GM03348 (cell line): ENCODE results near the gene RALB.
A peak's percentile ranks its signal among the peaks of the same experiment; 100 is the strongest.
"Not testable (repeated sequence)": the region's sequence is repeated elsewhere in the genome, so short reads cannot be mapped to it uniquely, and the experiment has no call there.

Experiments used
- DNase-seq: peaks from one replicate; pipeline ENCODE4 v3.0.0; 2012; ENCODE audit warnings: low spot score

The RALB gene

DNA sequence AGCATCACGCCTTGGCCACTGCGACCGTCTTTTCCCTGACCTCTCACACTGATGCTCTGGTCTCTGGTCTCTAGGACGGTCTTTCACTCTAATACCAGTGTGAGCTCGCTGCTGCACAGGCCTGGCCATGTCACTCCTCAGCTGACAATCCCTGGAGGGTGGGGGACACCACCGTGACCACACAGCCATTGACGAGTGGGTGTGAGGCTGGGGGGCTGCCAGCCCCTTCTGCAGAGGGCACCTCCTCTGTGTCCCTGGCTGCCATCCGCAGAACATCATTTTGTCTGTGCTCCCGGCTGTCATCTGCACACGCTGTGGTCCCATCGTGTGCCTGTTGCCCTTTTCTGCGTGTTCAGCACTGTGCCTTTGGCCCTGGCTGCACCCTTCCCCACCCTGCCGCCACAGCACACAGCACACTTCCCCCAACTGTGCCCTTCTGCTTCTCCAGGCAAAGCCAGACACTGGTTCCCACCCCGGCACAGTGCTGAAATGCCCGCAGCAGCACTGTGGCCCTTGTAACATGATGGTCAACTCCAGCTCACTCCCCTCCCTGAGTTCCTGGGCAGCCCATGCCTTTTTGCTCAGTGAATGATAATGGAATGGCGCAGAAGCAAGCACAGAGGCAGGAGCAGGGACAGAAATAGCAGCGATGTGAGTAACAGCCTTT, 62.8 kb downstream of the RALB start:
- DNase-seq = no peak

DNA sequence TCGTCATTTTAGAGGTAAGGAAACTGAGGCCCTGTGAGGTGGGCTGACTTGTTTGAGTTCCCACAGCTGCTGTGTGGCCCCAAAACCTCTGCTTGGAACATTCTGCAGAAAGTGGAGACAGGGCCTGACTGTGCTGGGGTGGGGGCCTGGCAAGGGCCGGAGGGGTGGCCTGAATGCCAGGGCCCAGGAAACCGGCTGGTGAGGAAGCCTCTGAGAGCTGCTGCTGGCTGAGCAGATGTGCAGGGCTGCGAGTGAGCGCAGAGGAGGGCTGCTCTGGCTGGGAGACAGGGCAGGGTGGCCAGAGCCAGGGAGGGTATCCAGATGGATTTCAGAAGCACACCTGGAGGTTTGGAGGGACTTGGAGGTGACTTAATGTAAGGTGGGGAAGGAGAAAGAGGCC, 63.4 kb downstream of the RALB start:
- DNase-seq = no peak

DNA sequence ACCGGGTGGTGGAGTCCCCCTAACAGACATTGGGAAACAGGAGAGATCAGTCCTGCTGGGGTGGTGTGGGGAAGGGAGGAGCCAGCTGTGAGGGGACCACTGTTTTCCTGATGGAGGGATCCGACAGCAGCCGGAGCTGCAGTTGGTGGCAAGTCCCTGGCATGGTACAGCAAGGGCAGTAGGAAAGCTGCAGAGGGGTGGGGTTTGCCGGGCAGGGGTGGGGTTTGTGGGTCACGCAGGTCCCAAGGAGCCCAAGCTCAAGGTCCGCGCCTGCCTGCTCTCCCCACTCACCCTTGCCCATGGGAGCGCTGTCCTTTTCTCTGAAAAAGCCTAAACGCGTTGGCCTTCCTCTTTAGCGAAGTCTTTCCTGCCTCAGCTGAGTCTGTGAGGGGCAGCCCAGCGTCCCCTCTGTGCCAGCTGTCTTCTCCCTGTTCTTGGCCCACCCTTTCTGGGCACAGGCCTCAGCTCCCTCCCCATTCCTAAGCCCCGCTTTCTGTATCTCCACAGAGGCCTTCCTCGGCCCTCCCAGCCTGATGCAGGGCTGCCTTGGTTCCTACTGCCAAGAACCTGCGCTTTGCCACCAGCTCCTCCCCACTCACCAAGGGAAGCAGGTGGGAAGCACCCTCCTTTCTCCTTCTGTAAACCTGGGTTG, 64.0 kb downstream of the RALB start:
- no peak for DNase-seq

DNA sequence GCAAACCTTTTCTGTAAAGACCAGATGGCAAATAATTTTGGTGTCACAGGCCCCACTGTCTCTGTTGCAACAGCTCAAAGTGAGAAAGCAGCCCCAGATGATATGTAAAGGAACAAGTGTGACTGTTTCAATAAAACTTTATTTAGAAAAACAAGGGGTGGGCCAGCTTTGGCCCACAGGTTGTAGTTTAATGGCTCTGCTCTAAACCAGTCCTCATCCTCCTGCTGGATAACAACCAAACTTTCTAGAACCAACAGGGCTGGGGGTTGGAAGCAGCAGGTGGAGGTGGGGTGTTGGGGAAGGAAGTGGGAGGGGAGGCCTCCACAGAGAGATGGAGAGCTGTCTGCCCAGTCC, 64.5 kb downstream of the RALB start:
- no peak for DNase-seq

DNA sequence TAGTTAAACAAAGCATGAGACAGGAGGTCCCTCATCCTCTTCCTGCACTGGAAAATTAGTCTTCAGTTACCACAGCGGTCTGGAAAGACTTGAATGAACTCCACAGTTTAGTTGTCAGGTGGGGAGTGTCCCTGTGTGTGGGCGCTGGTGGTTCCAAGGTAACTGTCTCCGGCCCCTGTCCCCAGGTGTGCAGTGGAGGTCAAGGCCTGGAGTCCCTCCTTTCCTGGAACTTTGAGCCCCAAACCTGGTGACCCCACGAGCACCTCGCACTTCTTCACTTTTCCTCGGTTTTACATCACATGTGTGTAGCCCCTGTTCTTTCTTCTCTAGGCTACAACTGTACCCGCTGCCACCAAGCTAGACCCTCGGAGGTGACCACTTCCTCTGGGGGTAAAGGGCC, 65.3 kb downstream of the RALB start:
- no peak for DNase-seq

DNA sequence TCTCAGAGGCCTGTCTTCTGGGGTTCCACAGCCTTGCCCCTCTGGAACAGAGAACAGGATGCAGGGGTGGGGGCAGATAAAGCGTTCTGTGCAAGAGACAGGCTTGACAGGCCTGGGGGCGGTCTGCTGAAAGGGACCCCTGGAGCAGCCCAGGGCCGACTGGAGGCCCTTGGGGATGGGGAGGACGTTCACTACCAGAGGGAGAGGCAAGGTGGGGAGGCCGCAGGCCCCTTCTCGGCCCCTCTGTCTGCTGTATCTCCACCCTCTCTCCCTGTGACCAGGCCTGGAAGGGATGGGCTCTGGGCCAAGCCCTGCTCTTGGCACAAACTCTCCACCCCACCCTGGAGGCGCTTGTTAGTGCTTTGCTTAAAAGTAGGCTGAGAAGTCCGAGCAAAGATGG, 66.0 kb downstream of the RALB start:
- peak; percentile 47 for DNase-seq

DNA sequence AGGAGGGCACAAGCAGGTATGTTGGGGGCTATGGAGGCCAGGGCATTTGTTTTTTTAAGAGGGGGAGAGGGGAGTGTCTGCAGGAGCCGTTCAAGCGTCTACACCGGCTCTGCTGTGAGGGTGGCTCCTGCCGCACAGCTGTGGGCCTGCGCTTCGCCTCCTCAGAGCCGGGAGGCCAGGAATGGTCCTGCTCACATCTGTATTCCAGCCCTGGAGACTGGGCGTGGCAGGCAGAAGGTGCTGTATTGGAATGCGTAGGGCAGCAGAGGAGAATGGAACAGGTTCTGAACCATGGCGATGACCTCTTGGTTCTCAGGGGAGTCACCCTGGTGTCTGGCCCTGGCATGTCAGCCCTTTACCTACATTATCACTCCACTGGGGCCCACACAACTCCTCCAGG, 66.5 kb downstream of the RALB start:
- no peak for DNase-seq

DNA sequence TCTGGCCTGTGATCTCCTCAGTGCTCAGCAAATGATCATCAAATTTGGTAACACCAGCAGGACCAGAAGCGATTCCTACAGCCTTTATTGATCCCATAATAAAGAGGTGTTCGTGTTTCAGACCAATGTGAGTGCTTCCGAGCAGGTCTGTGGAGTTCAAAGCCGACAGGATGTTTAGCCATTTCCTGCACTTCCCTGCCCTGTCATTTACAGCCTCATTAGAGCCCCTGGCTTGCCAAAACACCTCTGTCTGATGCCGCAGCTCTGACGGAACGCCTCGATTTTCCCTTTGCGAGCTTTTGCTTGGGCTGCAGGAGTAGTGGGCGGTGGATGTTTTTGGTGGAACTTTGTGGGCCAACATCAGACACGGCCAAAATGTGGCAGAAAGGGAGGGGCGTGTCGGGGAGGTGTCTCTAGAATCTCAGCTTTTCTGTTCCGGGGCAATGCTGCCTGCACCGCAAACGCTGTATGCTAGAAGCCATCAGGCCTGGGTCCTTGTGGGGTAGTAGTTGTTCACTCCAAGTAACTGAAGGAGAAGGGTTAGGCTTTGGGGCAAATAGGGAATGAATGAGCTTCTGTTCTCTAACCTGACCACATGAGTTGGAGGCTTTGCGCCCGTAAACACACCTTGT, 67.2 kb downstream of the RALB start:
- no peak for DNase-seq

DNA sequence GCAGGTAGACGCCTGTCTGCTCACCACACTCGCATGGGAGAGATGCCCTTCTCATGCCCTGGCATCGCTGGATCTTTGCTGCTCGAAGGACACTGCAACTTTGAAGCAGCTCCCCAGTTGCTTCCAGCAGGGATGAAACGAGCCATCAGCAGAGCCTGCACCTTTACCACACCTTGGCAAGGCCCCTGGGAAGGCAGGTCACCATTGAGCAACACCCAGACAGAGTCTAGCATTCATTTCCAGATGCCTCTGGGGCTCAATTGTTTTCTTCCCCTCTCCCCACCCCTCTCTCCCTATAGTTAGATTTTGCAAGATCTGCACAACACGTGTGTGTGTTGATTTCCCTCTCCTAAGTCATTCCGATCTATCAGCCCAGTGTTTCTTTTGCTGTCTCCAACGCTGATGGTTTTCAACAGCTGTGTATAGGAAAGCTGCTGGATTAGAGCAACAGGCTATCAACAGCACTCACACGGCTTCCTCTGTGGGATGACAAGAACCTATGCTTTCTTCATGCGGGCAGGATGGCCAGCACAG, 67.7 kb downstream of the RALB start:
- no peak for DNase-seq

DNA sequence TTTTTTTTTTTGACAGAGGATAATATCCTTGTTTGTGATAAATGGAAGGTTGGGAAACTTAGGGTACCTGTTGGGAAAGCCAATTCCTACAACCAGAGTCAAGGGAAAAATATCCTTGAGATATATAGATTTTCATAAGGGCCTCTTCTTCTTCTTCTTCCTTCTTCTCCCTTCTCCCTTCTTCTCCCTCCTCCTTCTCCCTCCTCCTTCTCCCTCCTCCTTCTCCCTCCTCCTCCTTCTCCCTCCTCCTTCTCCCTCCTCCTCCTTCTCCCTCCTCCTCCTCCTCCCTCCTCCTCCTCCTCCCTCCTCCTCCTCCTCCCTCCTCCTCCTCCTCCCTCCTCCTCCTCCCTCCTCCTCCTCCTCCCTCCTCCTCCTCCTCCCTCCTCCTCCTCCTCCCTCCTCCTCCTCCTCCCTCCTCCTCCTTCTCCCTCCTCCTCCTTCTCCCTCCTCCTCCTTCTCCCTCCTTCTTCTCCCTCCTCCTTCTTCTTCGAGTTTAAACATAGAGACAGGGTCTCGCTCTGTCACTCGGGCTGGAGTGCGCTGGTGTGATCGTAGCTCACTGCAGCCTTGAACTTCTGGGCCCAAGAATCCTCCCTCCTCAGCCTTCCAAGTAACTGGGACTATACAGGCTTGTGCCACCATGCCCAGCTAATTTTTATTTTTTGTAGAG, 68.4 kb downstream of the RALB start:
- DNase-seq = not testable (repeated sequence)

DNA sequence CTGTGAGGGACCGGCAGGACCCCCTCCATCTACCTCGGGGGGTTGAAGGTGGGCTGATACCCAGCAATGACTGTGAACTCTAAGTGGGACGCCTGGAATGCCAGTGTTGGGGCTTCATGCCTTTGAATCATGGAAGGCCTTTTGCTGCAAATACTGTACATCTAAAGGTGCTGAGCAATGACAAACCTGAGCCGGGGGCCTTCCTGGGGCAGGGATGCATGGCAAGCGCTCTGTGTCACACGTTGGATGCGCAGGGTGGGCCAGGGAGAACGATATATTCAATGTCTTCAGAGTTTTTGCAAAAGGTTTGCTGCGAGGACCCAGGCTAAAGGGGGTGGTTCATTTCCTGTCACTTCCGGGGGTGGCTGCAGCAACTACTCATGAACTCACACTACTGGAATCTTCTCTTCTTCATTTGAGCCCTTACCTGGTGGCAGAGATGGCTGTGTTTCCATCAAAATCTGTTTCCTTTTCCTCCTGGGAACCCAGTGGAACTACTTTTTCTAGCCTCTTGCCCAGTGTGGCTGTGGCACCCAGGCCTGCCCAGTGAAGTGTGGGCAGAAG, 69.2 kb downstream of the RALB start:
- no peak for DNase-seq

DNA sequence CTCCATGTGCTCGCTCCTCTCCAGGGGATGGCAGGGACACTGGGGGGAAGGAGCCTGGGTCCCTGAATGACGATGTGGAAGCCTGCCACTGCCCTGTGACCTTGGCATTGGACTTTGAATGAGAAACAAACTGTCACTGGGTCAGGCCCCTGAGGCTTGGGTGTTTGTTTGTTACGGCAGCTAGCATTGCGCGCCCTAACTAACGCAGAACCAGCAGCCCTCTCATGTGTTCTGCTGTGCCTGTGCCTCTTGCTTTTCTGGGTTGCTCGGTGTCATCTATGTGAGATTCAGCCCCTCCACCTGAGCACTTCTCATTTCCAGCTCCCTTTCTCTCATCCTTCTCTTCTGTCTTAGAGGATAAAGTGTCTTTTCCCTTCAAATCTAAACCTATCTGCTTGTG, 69.7 kb downstream of the RALB start:
- no peak for DNase-seq

DNA sequence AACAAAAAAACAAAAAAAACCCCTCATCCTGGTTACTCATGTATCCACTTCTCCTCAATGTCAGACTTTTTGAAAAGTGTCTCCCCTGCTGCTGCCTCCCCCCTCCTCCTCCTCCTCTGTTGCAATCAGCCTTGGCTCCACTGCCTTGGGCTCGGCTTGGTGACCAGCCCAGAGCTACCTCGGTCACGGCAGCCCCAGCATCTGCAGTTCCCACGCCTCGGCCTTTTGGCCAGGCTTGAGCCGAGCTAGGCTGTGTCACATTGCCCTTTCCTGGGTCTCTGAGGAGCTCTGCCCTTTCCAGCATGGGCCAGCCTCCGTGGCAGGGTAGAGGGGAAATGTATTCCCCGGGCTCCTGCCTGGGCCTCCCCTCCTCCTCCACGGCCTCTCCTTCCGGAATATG, 70.6 kb downstream of the RALB start:
- peak; percentile 89 for DNase-seq

DNA sequence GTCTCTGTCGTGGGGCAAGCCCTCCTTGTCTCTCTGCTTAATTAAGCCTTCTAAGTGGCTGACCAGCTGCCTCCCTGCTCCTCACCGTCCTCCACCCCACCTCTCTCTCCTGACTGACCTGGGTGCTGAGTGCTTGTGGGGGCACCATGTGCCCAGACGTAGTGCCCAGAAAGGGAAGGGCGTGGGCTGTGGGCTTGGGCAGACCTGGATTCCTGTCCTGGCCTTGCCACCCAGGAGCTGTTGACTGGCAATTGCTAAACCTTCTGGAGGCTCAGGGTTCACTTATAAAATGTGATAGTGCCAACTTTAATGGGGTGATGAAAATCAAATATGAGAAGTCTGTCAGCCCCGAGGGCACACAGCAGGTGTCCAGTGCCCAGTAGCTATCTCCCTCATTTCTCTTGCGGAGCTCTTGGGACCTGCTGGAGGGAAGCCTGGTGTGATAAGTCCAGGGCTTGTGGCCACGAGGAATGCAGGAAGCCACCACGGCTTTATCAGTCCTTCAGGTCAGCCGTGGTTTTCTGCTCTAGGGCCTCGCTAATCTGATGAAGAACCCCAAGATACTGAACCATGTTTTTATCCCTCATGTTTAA, 71.3 kb downstream of the RALB start:
- no peak for DNase-seq

DNA sequence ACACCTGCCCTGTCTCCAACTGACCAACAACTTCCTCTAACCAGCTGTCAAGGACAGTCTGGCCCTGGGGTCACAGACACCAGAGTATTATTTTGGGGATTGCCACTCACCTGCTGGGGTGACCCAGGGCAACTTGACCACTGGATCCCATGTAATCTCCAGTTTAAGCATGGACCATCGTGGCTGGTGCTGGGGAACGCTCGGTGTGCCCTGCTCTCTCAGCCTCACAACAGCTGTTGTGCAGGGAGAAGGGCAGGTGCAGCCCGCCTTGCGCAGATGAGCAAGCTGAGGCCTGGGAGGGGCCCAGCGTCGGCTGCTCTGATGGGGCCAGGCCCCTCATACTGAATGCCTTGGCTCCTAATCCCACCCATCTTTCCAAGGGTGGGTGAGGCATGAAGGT, 72.3 kb downstream of the RALB start:
- no peak for DNase-seq

DNA sequence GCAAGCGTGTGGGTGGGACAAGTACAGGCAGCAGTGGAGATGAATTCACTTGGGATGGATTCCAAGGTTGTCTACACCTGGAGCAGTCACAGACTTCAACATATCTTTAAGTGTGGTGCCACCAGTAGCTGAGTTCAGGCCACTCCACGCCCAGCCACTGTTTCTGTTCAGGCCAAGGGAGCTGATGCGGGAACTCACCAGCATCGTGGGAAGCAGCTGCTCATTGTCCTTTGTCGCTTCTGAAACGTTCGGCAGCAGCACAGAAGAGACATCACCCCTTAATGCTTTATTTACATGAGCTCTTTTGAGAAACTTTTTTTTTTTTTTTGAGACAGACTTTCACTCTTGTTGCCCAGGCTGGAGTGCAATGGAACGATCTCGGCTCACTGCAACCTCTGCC, 73.4 kb downstream of the RALB start:
- no peak for DNase-seq

DNA sequence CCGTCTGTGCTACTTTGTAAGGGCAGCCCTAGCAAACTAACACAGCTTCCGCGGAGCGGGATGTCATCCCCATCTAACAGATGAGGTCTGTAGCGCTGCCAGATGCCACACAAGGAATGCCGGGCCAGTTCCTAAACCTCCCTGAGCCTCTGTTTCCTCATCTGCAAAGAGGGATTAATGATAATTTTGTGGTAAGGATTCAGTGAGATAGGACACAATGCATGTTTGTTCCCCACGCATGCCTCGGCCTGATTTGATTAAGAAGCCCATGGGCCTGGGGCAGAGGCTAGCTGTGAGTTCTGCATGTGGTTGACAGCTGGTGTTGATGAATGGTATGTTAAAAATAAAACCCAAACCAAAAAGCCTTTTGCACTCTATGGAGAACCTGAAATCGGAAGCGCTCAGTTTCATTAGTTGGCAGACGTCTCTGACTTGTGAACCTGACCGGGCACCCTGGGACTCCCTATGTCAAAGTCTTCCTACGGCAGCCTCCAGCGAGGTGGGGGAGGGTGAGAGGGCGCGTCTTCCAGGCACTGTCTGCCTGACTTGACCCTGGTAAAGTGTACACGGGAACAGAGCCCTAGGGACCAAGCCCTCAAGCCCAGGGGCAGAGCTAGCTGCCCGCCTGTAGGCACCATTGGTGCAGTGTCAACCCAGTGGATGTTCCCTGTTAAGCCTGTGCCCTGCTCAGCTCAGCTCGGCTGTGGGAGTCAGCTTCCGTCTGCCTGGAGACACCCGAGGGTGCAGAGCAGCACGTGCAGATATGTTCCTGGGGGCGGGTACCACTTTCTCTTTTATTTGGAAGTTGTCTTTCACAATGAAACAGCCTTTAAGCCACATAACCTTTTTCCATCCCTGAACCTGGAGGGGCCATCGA, 78.5 kb downstream of the RALB start:
- no peak for DNase-seq

DNA sequence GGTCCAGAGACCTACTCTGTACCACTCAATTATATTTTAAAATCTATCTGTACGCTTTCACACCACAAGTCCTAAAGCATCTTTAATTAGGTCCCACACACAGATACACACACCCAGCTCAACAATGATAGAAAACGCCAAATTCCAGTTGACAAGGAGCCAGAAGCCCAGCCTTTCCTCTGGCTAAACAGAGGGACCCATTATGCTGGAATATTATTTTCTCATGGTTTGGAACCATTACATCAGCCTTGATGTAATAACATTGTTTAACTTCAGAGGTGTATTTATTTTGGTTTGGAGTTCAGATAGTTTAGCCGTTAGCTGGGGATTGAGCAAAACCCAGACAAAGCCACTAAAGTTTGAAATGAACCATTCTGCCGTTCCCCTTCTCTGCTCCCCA, 79.3 kb downstream of the RALB start:
- DNase-seq = no peak

DNA sequence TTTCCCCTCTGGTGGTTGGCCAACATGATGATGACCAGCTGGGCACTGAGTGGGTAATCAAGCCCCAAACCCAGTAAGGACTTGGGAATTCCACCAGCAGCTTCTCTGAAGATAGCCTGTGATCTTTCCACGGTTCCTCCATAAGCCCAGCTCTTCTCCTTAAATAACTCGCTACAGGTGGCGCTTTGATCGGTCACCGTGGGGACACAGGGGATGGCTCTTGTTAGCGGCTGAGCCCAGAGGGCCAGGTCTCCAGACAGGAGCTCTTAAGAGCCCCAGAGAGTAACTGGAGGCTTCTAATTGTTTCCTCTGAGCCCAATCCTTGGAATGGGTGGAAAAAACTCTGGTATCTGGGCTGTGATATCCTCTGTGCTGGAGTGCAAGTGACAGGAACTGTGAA, 79.7 kb downstream of the RALB start:
- DNase-seq = no peak

DNA sequence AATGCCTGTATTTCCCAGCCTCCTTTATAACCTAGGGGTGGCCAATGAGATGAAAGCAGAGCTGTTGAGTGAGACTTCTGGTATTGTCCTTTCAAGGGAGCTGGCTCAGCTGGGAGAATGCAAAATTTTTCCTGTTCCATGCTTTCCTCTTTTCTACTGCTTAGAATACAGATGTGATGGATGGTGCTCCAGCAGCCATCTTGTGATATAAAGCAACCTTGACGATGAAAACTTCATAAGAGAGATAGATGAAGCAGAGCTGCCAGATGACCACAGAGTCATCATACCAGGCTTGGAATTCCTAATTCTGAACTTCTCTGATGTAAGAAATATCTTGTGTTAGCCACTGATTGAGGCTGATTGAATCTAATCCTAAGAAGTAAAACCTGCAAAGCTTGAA, 81.4 kb downstream of the RALB start:
- DNase-seq = no peak

DNA sequence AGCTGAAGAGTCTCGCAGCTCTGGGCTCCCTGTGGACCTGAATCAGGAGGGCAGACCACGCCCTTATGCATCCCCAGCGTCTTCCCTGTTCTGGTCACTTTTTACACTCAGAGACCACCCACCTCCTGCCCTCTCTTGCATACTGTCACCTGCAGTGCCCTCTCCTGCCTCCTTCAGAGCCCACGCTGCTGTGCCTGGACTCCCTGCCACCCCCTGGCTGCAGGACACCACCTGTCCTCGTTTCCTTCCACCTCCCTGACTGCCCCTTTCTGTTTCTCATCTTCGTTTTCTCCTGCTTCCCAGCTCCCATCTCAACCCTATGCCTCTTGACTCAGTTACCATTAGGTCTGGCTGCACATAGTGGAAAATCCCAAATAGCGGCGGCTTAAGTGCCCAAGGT, 84.1 kb downstream of the RALB start:
- DNase-seq = no peak
